GM23338 (cell line): ENCODE results near the gene PROX1. TPM values are rescaled to one million over a fixed set of nuclear protein-coding genes. Genes with fewer than 3 reads are reported as not detected.

Source experiments
- ATAC-seq: fragments of 200-7000 bp; cut with Tn5 transposase; 3 replicates; pipeline ENCODE4 v1.9.1; 2020
- DNase-seq: peaks from one replicate; pipeline ENCODE4 v3.0.0-alpha.2; 2015; ENCODE audit warnings: low spot score
- H2AFZ ChIP-seq: fragments of 200-600 bp; sonication (generic); 2 replicates; pipeline ENCODE4 v1.8.0; 2016; ENCODE audit warnings: antibody characterized with exemption, mild to moderate bottlenecking, moderate library complexity
- H3F3A ChIP-seq: fragments of 200-600 bp; sonication (generic); replicated peaks from 2 replicates; pipeline ENCODE4 v1.8.0; 2017; ENCODE audit warnings: antibody characterized with exemption, mixed run types, low read depth
- H3K27ac ChIP-seq: fragments of 200-600 bp; sonication (generic); 2 replicates; pipeline ENCODE4 v1.6.1; 2016; ENCODE audit warnings: low read depth
- H3K27me3 ChIP-seq: fragments of 200-600 bp; sonication (generic); 2 replicates; pipeline ENCODE4 v1.8.0; 2016; ENCODE audit warnings: mild to moderate bottlenecking, mixed run types, moderate library complexity; ENCODE audit not compliant: insufficient read depth
- H3K36me3 ChIP-seq: fragments of 200-600 bp; sonication (generic); 2 replicates; pipeline ENCODE4 v1.8.0; 2016; ENCODE audit warnings: mild to moderate bottlenecking; ENCODE audit not compliant: insufficient read depth
- H3K4me1 ChIP-seq: fragments of 200-600 bp; sonication (generic); 2 replicates; pipeline ENCODE4 v1.8.0; 2016; ENCODE audit warnings: mild to moderate bottlenecking, moderate library complexity; ENCODE audit not compliant: insufficient read depth
- H3K4me2 ChIP-seq: fragments of 200-600 bp; sonication (generic); 2 replicates; pipeline ENCODE4 v1.7.1; 2017; ENCODE audit warnings: mixed run types
- H3K4me3 ChIP-seq: fragments of 200-600 bp; sonication (generic); 2 replicates; pipeline ENCODE4 v1.6.1; 2016; ENCODE audit warnings: mixed run types
- H3K79me2 ChIP-seq: fragments of 200-600 bp; sonication (generic); replicated peaks from 2 replicates; pipeline ENCODE4 v1.8.0; 2017; ENCODE audit warnings: mild to moderate bottlenecking; ENCODE audit not compliant: insufficient read depth
- H3K9me2 ChIP-seq: fragments of 200-600 bp; sonication (generic); 2 replicates; pipeline ENCODE4 v1.8.0; 2017; ENCODE audit not compliant: insufficient read depth
- H4K20me1 ChIP-seq: fragments of 200-600 bp; sonication (generic); replicated peaks from 2 replicates; pipeline ENCODE4 v1.8.0; 2017; ENCODE audit warnings: mild to moderate bottlenecking; ENCODE audit not compliant: insufficient read depth
- H3K27ac Mint-ChIP-seq: 2 replicates; pipeline ENCODE4 v1.8.0; 2020; ENCODE audit warnings: inconsistent platforms, mild to moderate bottlenecking, moderate library complexity, mixed read lengths
- H3K27me3 Mint-ChIP-seq: 3 replicates; pipeline ENCODE4 v1.8.0; 2022; ENCODE audit warnings: low read depth, mild to moderate bottlenecking, moderate library complexity, mixed read lengths, inconsistent platforms; ENCODE audit not compliant: insufficient read depth, poor library complexity
- H3K36me3 Mint-ChIP-seq: 3 replicates; pipeline ENCODE4 v1.8.0; 2021; ENCODE audit warnings: low read depth, mild to moderate bottlenecking, inconsistent platforms, moderate library complexity, mixed read lengths
- H3K4me1 Mint-ChIP-seq: 3 replicates; pipeline ENCODE4 v1.8.0; 2020; ENCODE audit warnings: mild to moderate bottlenecking, inconsistent platforms, mixed read lengths
- H3K4me3 Mint-ChIP-seq: 3 replicates; pipeline ENCODE4 v1.8.0; 2021; ENCODE audit warnings: moderate library complexity, mild to moderate bottlenecking, inconsistent platforms, mixed read lengths
- H3K9me3 Mint-ChIP-seq: 3 replicates; pipeline ENCODE4 v1.8.0; 2020; ENCODE audit warnings: moderate library complexity, mild to moderate bottlenecking, inconsistent platforms, mixed read lengths
- CREB1 ChIP-seq: fragments of 250-450 bp; sonication (Bioruptor Pico); IDR thresholded peaks from 2 replicates; pipeline ENCODE4 v1.5.0; 2020; ENCODE audit warnings: low read depth, mild to moderate bottlenecking, moderate library complexity
- CTCF ChIP-seq, 2 experiments: fragments of 200-600 bp in 1 of 2; sonication (generic) in 1 of 2; conservative IDR thresholded peaks; 2 replicates each; pipeline versions ENCODE4 v1.5.1 to v1.6.1; 2016 to 2017; ENCODE audit warnings: antibody characterized with exemption in 2 of 2, low read depth in 2 of 2, mild to moderate bottlenecking in 2 of 2, moderate library complexity in 1 of 2
- ETS1 ChIP-seq: IDR thresholded peaks from 2 replicates; pipeline ENCODE4 v1.6.1; 2016; ENCODE audit warnings: antibody characterized with exemption
- EZH2 ChIP-seq: fragments of 200-600 bp; sonication (generic); IDR thresholded peaks from one replicate; pipeline ENCODE4 v1.8.0; 2017; ENCODE audit warnings: antibody characterized with exemption, mild to moderate bottlenecking, low read depth; ENCODE audit not compliant: unreplicated experiment
- JUNB ChIP-seq: IDR thresholded peaks from one replicate; pipeline ENCODE4 v1.6.1; 2016; ENCODE audit warnings: antibody characterized with exemption; ENCODE audit not compliant: unreplicated experiment
- STAT1 ChIP-seq: IDR thresholded peaks from one replicate; pipeline ENCODE4 v1.6.1; 2016; ENCODE audit warnings: antibody characterized with exemption; ENCODE audit not compliant: unreplicated experiment
- ZNF114 ChIP-seq: fragments of 250-450 bp; sonication (Bioruptor Pico); IDR thresholded peaks from 2 replicates; pipeline ENCODE4 v1.5.0; 2020; ENCODE audit warnings: mild to moderate bottlenecking, moderate library complexity
- ZNF331 ChIP-seq: fragments of 250-450 bp; sonication (Bioruptor Pico); IDR thresholded peaks from 2 replicates; pipeline ENCODE4 v1.5.0; 2020; ENCODE audit warnings: low read depth, mild to moderate bottlenecking, moderate library complexity
- ZNF462 ChIP-seq: fragments of 250-450 bp; sonication (Bioruptor Pico); IDR thresholded peaks from 2 replicates; pipeline ENCODE4 v1.5.0; 2020; ENCODE audit warnings: mild to moderate bottlenecking, moderate library complexity
- polyA plus RNA-seq: library from polyadenylated mRNA; unstranded; fragments of >200 nt; fragmentation: Nextera tagmentation; extraction: Ambion mirVana; gene quantifications from 2 replicates; pipeline ENCODE4 v1.2.1, GENCODE V29; 2016
- total RNA-seq: library from RNA; depleted of rRNA; stranded (reverse); fragments of >200 nt; shearing (Covaris generic); gene quantifications from 2 replicates; pipeline ENCODE4 v1.2.3, GENCODE V29; 2014

The PROX1 gene
- total and polyA plus RNA-seq, 2 experiments from 2014 or later = 0.49 to 0.66 TPM

- TF ChIP-seq ZNF462 (no peak), CREB1 (CRISPR knock-in tag) (no peak), STAT1 (no peak), JUNB (no peak), ZNF114 (no peak), ETS1 (no peak), ZNF331 (no peak)
Observed at GRCh38 chr1:214014730-214015129, 27.0 kb downstream of the PROX1 start (continued).

GRCh38 chr1:214017191-214017982 is 29.6 kb downstream of the PROX1 start:
- peaks cover 2% of the 10 kb centered on the region for H3K27me3 Mint-ChIP-seq
- Histone ChIP-seq H3K9me2 (0 out of 2 replicates have a peak, but pooled peaks cover 2% of the 10 kb centered on the region), H2AFZ (no peak overlapping the region), H3K4me1 (peaks cover 15% of the 10 kb centered on the region; the same call in 1 of the 2 replicates), H3K4me2 (no peak overlapping the region), H3K27me3 (no peaks in the 10 kb centered on the region), H4K20me1 (no peaks in the 10 kb centered on the region), H3K4me3 (no peak overlapping the region), H3F3A (no peaks in the 10 kb centered on the region), H3K27ac (no peak overlapping the region), H3K79me2 (no peaks in the 10 kb centered on the region), H3K36me3 (no peaks in the 10 kb centered on the region)
- peak overlapping the region; percentile 22; the same call in 1 of the 2 replicates for H3K27ac Mint-ChIP-seq
- no peaks in the 10 kb centered on the region for H3K9me3 Mint-ChIP-seq
- no peaks in the 10 kb centered on the region for H3K36me3 Mint-ChIP-seq
- no peak overlapping the region for H3K4me3 Mint-ChIP-seq
- H3K4me1 Mint-ChIP-seq = peaks cover 42% of the 10 kb centered on the region
- DNase-seq (no peak), ATAC-seq (no peak)
- TF ChIP-seq EZH2 (no peak), CTCF (conservative IDR thresholded peaks at IDR 0.05; ENCODE audit: low read depth in 2 of 2) (no peak), ZNF331 (no peak)
